Transverse colon (tissue), 4 donors: ENCODE results near the gene GRIP2. TPM values are rescaled to one million over a fixed set of nuclear protein-coding genes. Genes with fewer than 3 reads are reported as not detected.

Source experiments
- DNase-seq: peaks from one replicate; pipeline ENCODE4 v3.0.0-alpha.2; 2019
- H3K27ac ChIP-seq, 4 donors: fragments of 200-600 bp; sonication (generic); 2 replicates each; pipeline ENCODE4 v1.5.1; 2016 to 2018; ENCODE audit warnings: inconsistent platforms in 4 of 4
- H3K27me3 ChIP-seq: fragments of 200-600 bp; sonication (generic); 2 replicates; pipeline ENCODE4 v1.5.1; 2017; ENCODE audit warnings: inconsistent platforms
- H3K36me3 ChIP-seq, 4 donors: fragments of 200-600 bp; sonication (generic); 2 replicates each; pipeline ENCODE4 v1.5.1; 2017 to 2019; ENCODE audit warnings: inconsistent platforms in 4 of 4
- H3K4me1 ChIP-seq, 4 donors: fragments of 200-600 bp; sonication (generic); 2 replicates each; pipeline ENCODE4 v1.5.1; 2017 to 2020; ENCODE audit warnings: inconsistent platforms in 4 of 4
- H3K4me3 ChIP-seq, 4 donors: fragments of 200-600 bp; sonication (generic); 1 replicate in 1 of 4; 2 replicates in 3 of 4; pipeline versions ENCODE4 v1.5.1 to v1.6.1; 2017 to 2019; ENCODE audit warnings: inconsistent platforms in 4 of 4
- H3K9me3 ChIP-seq, 2 donors: fragments of 200-600 bp; sonication (generic); 2 replicates each; pipeline ENCODE4 v1.5.1; 2017 to 2019; ENCODE audit warnings: inconsistent platforms in 2 of 2
- EP300 ChIP-seq: sonication (generic); formaldehyde crosslinking; IDR thresholded peaks from one replicate; pipeline ENCODE4 v1.6.1; 2017; ENCODE audit warnings: antibody characterized with exemption, low read depth
- POLR2A ChIP-seq: fragments of 450-650 bp; IDR thresholded peaks from one replicate; pipeline ENCODE4 v1.6.1; 2016; ENCODE audit warnings: antibody characterized with exemption, mild to moderate bottlenecking, moderate library complexity
- POLR2AphosphoS5 ChIP-seq, 3 donors: sonication (generic); formaldehyde crosslinking; IDR thresholded peaks; one replicate each; pipeline ENCODE4 v1.6.1; 2016; ENCODE audit warnings: antibody characterized with exemption in 3 of 3
- WGBS, 2 donors: methylation state at CpG; one replicate each; pipeline ENCODE4 v1.1.5; 2018; ENCODE audit warnings: low coverage in 1 of 2; 5-methylcytosine and 5-hydroxymethylcytosine counted together
- in situ Hi-C, 4 donors: fragments of 200-750 bp; cut with MboI; loops; one replicate each; pipeline versions ENCODE4 v1.15.0 to v1.15.1; 2017; ENCODE audit warnings: low sequenced_read_pairs in 3 of 4, low pct_ligation_motif_present in 1 of 4, low pct_unique_long_range_greater_than_20kb in 1 of 4
- intact Hi-C: fragments of 100-400 bp; cut with DNase I; formaldehyde crosslinking; loops from one replicate; pipeline ENCODE4 v1.15.1; 2023; ENCODE audit warnings: low total_unique reads
- total RNA-seq, 4 donors: library from RNA; depleted of rRNA; stranded (reverse); fragments of >200 nt; gene quantifications; one replicate each; pipeline ENCODE4 v1.1.0, GENCODE V29; 2016
- TF ChIP-seq, protein P1 (sequence below), 5 experiments: fragments of 200-600 bp in 3 of 5; fragments of 450-650 bp in 2 of 5; sonication (generic) in 3 of 5; IDR thresholded peaks; 1 replicate in 2 of 5; 2 replicates in 3 of 5; pipeline ENCODE4 v1.5.1; 2016 to 2017; ENCODE audit warnings: antibody characterized with exemption in 5 of 5, inconsistent platforms in 3 of 5, mild to moderate bottlenecking in 2 of 5, moderate library complexity in 1 of 5

Gene GRIP2
- total RNA-seq, 4 donors from 2014 or later, result 0.27 to 0.40 TPM; not detected in 2

DNA sequence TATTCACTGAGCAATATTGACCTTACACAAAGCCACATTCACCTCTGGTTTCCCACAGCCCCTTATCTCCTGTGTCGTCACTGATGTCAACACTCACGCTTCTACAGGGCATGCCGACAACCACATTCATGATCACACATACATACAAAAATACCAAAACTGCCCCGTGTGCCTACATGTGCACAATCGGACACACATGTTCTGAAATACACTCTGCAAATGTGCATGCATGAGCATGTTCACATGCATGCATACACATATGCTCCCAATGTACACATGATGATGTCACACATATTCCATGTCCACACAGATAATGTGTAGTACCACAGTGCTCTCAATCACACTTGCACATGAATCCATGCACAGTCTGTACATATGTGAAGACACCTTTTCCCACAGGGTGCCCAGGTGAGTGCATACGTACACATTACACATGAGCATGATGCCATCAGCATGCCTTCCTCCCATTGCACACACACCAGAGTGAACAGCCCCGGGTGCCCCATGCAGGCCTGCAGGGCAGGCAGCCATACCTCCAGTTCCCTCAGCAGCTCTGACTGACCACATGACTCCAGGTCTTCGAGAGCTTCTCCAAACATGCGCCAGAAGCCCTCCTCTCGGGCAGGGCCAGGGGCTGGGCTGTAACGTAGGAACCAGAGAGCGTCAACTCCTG lies 37.0 kb downstream of the GRIP2 start:
- Histone ChIP-seq H3K4me1 (no peaks in the 10 kb centered on the region), H3K9me3 (peaks cover 0 to 9% of the 10 kb centered on the region in 2 donors), H3K4me3 (no peak overlapping the region), H3K27ac (no peak overlapping the region), H3K27me3 (no peaks in the 10 kb centered on the region), H3K36me3 (peaks cover 0 to 1% (median 0%) of the 10 kb centered on the region in 4 donors)
- in situ Hi-C loops (loop anchor here in 2 of 4 donors (25.0 kb wide), 2 partner anchors 109 to 409 kb away; no protein-coding TSS in a partner anchor), intact Hi-C loops (no loop called here)
- TF ChIP-seq POLR2AphosphoS5 (IDR thresholded peaks at IDR 0.05), result no peak
- no peak for TF ChIP-seq EP300
- TF ChIP-seq POLR2A, result no peak
- TF ChIP-seq, protein P1, sequence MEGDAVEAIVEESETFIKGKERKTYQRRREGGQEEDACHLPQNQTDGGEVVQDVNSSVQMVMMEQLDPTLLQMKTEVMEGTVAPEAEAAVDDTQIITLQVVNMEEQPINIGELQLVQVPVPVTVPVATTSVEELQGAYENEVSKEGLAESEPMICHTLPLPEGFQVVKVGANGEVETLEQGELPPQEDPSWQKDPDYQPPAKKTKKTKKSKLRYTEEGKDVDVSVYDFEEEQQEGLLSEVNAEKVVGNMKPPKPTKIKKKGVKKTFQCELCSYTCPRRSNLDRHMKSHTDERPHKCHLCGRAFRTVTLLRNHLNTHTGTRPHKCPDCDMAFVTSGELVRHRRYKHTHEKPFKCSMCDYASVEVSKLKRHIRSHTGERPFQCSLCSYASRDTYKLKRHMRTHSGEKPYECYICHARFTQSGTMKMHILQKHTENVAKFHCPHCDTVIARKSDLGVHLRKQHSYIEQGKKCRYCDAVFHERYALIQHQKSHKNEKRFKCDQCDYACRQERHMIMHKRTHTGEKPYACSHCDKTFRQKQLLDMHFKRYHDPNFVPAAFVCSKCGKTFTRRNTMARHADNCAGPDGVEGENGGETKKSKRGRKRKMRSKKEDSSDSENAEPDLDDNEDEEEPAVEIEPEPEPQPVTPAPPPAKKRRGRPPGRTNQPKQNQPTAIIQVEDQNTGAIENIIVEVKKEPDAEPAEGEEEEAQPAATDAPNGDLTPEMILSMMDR (IDR thresholded peaks at IDR 0.05), result no peak
- 92 to 95% methylated on average over 2 to 8 of the region's 12 CpGs for WGBS, 2 donors
- no peak for DNase-seq

DNA sequence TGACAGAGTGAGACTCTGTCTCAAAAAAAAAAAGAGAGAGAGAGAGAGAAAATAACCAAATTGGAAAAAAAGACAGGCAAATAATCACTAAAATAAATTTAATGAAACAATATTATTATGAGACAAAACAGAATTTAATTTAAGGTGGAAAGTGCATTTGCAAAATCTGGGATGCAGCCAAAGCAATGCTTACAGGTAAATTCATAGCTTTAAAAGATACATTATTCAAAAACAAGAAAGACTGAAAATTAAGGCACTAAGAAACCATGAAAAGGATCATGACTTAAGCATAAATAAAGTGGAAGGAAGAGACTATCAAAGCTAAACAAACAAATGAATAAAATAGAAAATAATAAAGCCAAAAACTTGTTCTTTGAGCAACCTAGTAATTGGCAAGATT lies 37.7 kb downstream of the GRIP2 start:
- no peaks in the 10 kb centered on the region for H3K27me3 ChIP-seq
- in situ Hi-C loops (loop anchor here in 2 of 4 donors (25.0 kb wide), 2 partner anchors 110 to 410 kb away; no protein-coding TSS in a partner anchor), intact Hi-C loops (no loop called here)
- peaks cover 0 to 1% (median 0%) of the 10 kb centered on the region in 4 donors for H3K36me3 ChIP-seq
- TF ChIP-seq POLR2AphosphoS5 (IDR thresholded peaks at IDR 0.05), result no peak
- TF ChIP-seq, protein P1 (IDR thresholded peaks at IDR 0.05), result no peak
- no peak for TF ChIP-seq POLR2A
- TF ChIP-seq EP300, result no peak
- H3K9me3 ChIP-seq, result peaks cover 0 to 9% of the 10 kb centered on the region in 2 donors
- H3K27ac ChIP-seq, result no peak overlapping the region
- H3K4me3 ChIP-seq, result no peak overlapping the region
- no peaks in the 10 kb centered on the region for H3K4me1 ChIP-seq
- DNase-seq, result no peak

DNA sequence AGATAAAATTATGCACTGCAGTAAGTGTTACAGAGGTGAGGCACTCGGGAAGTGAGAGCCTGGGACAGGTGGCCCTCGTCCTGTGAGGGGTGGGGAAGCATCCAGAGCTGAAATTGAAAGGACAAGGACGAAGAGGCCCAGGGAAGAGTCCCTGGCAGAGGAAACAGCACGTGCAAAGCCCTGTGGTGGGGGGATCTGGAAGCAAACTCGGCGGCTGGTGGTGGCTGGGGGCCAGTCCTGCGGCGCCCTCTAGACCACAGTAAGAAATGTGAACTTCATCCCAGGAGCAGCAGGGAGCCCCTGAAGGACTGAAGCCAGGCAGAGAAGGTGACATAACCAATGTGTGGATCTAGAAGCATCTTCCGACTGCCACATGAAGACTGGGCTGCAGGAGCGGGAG lies 42.8 kb downstream of the GRIP2 start:
- no peak for DNase-seq
- H3K9me3 ChIP-seq, result peaks cover 0 to 4% of the 10 kb centered on the region in 2 donors
- intact Hi-C loops, result no loop called here
- no peak overlapping the region for H3K4me3 ChIP-seq
- H3K27me3 ChIP-seq, result no peaks in the 10 kb centered on the region
- WGBS, 2 donors, result 39 to 73% methylated on average over 6 to 10 of the region's 10 CpGs
- no peaks in the 10 kb centered on the region for H3K4me1 ChIP-seq
- in situ Hi-C loops, result no loop called here
- H3K27ac ChIP-seq, result no peak overlapping the region
- TF ChIP-seq, protein P1 (IDR thresholded peaks at IDR 0.05), result no peak
- TF ChIP-seq POLR2A (no peak), POLR2AphosphoS5 (IDR thresholded peaks at IDR 0.05) (no peak), EP300 (no peak)
- H3K36me3 ChIP-seq, result no peaks in the 10 kb centered on the region

DNA sequence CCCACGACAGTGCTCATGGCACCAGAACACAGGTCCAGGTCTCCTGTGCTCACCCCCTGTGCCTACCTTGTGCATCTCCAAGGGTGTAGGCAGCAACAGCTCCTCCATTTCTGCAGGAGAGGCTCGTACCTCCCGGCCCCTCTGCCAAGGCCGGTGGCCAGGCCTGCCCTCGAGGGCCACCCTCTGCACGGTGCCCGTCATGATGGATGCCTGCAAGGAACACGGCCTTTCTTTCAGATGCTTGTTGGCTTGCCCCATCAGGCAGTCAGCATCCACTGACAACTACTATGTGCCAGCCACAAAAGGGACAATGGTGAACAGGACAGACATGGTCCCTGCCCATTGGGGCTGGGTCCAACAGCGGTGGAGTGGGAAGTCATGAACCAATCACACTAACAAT lies 43.8 kb downstream of the GRIP2 start:
- H3K4me1 ChIP-seq, result no peaks in the 10 kb centered on the region
- H3K27me3 ChIP-seq, result no peaks in the 10 kb centered on the region
- TF ChIP-seq POLR2AphosphoS5 (IDR thresholded peaks at IDR 0.05), result no peak
- TF ChIP-seq POLR2A, result no peak
- TF ChIP-seq, protein P1 (IDR thresholded peaks at IDR 0.05), result no peak
- no peak for TF ChIP-seq EP300
- in situ Hi-C loops, result no loop called here
- 87 to 100% methylated on average over 1 to 9 of the region's 9 CpGs for WGBS, 2 donors
- H3K4me3 ChIP-seq, result no peak overlapping the region
- intact Hi-C loops, result no loop called here
- no peak overlapping the region for H3K27ac ChIP-seq
- H3K9me3 ChIP-seq, result no peaks in the 10 kb centered on the region
- no peaks in the 10 kb centered on the region for H3K36me3 ChIP-seq
- no peak for DNase-seq
